Karpas-422 (cell line): Measurements from ENCODE around the gene GUCY2F. TPM values are rescaled to one million over a fixed set of nuclear protein-coding genes. Genes with fewer than 3 reads are reported as not detected.

ENCODE experiments used
- DNase-seq: peaks from one replicate; pipeline ENCODE4 v3.0.0-alpha.2; 2015
- H2AFZ ChIP-seq: fragments of 200-600 bp; sonication (generic); 2 replicates; pipeline ENCODE4 v1.6.1; 2014; ENCODE audit warnings: antibody characterized with exemption, low read length, mixed read lengths
- H3K27ac ChIP-seq: fragments of 200-600 bp; sonication (generic); 2 replicates; pipeline ENCODE4 v1.5.1; 2014; ENCODE audit warnings: mild to moderate bottlenecking, low read length, moderate library complexity
- H3K27me3 ChIP-seq: fragments of 200-600 bp; sonication (generic); 2 replicates; pipeline ENCODE4 v1.6.1; 2014; ENCODE audit warnings: low read length, mixed read lengths
- H3K36me3 ChIP-seq: fragments of 200-600 bp; sonication (generic); 2 replicates; pipeline ENCODE4 v1.6.1; 2014; ENCODE audit warnings: low read length, mixed read lengths; ENCODE audit not compliant: insufficient read depth
- H3K4me1 ChIP-seq: fragments of 200-600 bp; sonication (generic); 2 replicates; pipeline ENCODE4 v1.6.1; 2014; ENCODE audit warnings: mild to moderate bottlenecking, low read length, mixed read lengths
- H3K4me2 ChIP-seq: fragments of 200-600 bp; sonication (generic); 2 replicates; pipeline ENCODE4 v1.6.1; 2014; ENCODE audit warnings: low read length, low read depth, mild to moderate bottlenecking; ENCODE audit not compliant: poor library complexity, severe bottlenecking
- H3K4me3 ChIP-seq: fragments of 200-600 bp; sonication (generic); 2 replicates; pipeline ENCODE4 v1.5.1; 2014; ENCODE audit warnings: mild to moderate bottlenecking, antibody characterized with exemption, low read length, mixed read lengths
- H3K79me2 ChIP-seq: fragments of 200-600 bp; sonication (generic); 2 replicates; pipeline ENCODE4 v1.6.1; 2014; ENCODE audit warnings: mild to moderate bottlenecking, low read length, mixed read lengths
- H3K9ac ChIP-seq: fragments of 200-600 bp; sonication (generic); 2 replicates; pipeline ENCODE4 v1.6.0; 2014; ENCODE audit warnings: low read length
- H3K9me2 ChIP-seq: fragments of 200-600 bp; sonication (generic), shearing (Covaris generic); replicated peaks from 2 replicates; pipeline ENCODE4 v1.6.0; 2014; ENCODE audit warnings: mild to moderate bottlenecking, low read length, moderate library complexity; ENCODE audit not compliant: insufficient read depth
- H3K9me3 ChIP-seq: fragments of 300-700, 200-600 bp; sonication (generic); 2 replicates; pipeline ENCODE4 v1.6.1; 2014; ENCODE audit warnings: low read length, mixed read lengths
- H4K20me1 ChIP-seq: fragments of 200-600 bp; sonication (generic); 2 replicates; pipeline ENCODE4 v1.6.1; 2014; ENCODE audit warnings: mild to moderate bottlenecking, antibody characterized with exemption, low read length, low read depth; ENCODE audit not compliant: insufficient read depth
- total RNA-seq: library from RNA; depleted of rRNA; stranded (reverse); fragments of >200 nt; shearing (Covaris generic); gene quantifications from 2 replicates; pipeline ENCODE4 v1.2.3, GENCODE V29; 2014; ENCODE audit warnings: low replicate concordance

Gene GUCY2F
- total RNA-seq, 1 experiment from 2014 or later: not detected

- H3K4me2 ChIP-seq: no peak overlapping the region
- no peak overlapping the region for H3K27ac ChIP-seq
- H4K20me1 ChIP-seq: no peaks in the 10 kb centered on the region
- no peak overlapping the region for H3K9ac ChIP-seq
- no peaks in the 10 kb centered on the region for H3K9me2 ChIP-seq
- no peak overlapping the region for H2AFZ ChIP-seq
- H3K9me3 ChIP-seq: no peaks in the 10 kb centered on the region
- H3K79me2 ChIP-seq: no peaks in the 10 kb centered on the region
- no peaks in the 10 kb centered on the region for H3K4me1 ChIP-seq
- no peaks in the 10 kb centered on the region for H3K27me3 ChIP-seq
- no peaks in the 10 kb centered on the region for H3K36me3 ChIP-seq
- no peak for DNase-seq
- H3K4me3 ChIP-seq: no peak overlapping the region
Observed at GRCh38 chrX:109347632-109348031, 134.3 kb downstream of the GUCY2F start.

DNA sequence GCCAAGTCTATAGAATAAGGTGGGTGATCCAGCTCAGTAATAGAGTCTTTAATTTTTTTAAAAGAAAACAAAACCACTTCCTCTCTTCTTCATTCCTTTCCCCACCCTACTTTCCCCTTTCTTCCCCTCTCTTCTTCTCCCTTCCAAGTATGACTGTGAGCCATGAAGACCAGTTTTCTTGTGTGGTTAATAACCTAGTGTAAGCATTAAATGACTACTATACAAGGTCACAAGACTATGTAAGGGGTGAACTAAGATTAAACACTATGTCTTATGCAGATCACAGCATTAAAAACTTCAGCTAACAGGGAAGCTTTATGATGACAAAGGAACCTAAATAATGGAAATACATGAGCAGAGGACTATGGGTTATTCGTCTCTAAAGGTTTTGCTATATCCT is 135.4 kb downstream of the GUCY2F start:
- no peak for DNase-seq
- no peaks in the 10 kb centered on the region for H3K27me3 ChIP-seq
- no peaks in the 10 kb centered on the region for H4K20me1 ChIP-seq
- H3K79me2 ChIP-seq: no peaks in the 10 kb centered on the region
- no peak overlapping the region for H3K4me2 ChIP-seq
- no peak overlapping the region for H2AFZ ChIP-seq
- no peak overlapping the region for H3K9ac ChIP-seq
- H3K9me2 ChIP-seq: no peaks in the 10 kb centered on the region; the same call in 1 of the 2 replicates
- no peaks in the 10 kb centered on the region for H3K4me1 ChIP-seq
- no peak overlapping the region for H3K4me3 ChIP-seq
- H3K36me3 ChIP-seq: no peaks in the 10 kb centered on the region
- no peaks in the 10 kb centered on the region for H3K9me3 ChIP-seq
- H3K27ac ChIP-seq: no peak overlapping the region

DNA sequence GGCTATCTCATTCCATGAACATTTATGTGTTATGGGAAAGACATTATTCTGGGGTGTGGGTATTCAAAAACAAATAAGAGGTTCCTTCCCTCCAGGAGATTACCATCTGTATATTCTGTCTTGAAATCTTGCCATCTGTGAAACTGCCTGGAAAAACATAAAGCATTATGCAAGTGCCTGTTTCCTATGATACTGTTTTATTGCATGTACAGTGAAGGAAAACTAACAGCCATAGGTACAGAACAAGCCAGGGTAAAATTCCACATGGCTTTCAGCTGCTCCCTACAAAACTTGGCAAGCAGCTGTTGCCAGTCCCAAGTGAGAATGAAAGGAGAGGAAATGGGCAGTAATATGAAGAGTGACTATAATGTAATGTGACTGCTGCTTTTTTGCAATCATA is 136.0 kb downstream of the GUCY2F start:
- Histone ChIP-seq H3K79me2 (no peaks in the 10 kb centered on the region), H3K4me2 (no peak overlapping the region), H3K36me3 (no peaks in the 10 kb centered on the region), H4K20me1 (no peaks in the 10 kb centered on the region), H3K27ac (no peak overlapping the region), H3K4me3 (no peak overlapping the region), H3K4me1 (no peaks in the 10 kb centered on the region), H3K27me3 (no peaks in the 10 kb centered on the region), H3K9ac (no peak overlapping the region), H2AFZ (no peak overlapping the region), H3K9me2 (no peaks in the 10 kb centered on the region; the same call in 1 of the 2 replicates), H3K9me3 (no peaks in the 10 kb centered on the region)
- DNase-seq: no peak

- H2AFZ ChIP-seq: no peak overlapping the region
- no peak overlapping the region for H3K9ac ChIP-seq
- no peaks in the 10 kb centered on the region for H3K4me1 ChIP-seq
- H3K27me3 ChIP-seq: no peaks in the 10 kb centered on the region
- no peak overlapping the region for H3K4me3 ChIP-seq
- H3K36me3 ChIP-seq: no peaks in the 10 kb centered on the region
- DNase-seq: no peak
- no peak overlapping the region for H3K4me2 ChIP-seq
- no peaks in the 10 kb centered on the region for H3K79me2 ChIP-seq
- H3K9me3 ChIP-seq: peaks cover 2% of the 10 kb centered on the region; the same call in 1 of the 2 replicates
- no peak overlapping the region for H3K27ac ChIP-seq
- no peaks in the 10 kb centered on the region for H4K20me1 ChIP-seq
- no peaks in the 10 kb centered on the region; the same call in 1 of the 2 replicates for H3K9me2 ChIP-seq
Observed at GRCh38 chrX:109344678-109345077, 137.2 kb downstream of the GUCY2F start.

DNA sequence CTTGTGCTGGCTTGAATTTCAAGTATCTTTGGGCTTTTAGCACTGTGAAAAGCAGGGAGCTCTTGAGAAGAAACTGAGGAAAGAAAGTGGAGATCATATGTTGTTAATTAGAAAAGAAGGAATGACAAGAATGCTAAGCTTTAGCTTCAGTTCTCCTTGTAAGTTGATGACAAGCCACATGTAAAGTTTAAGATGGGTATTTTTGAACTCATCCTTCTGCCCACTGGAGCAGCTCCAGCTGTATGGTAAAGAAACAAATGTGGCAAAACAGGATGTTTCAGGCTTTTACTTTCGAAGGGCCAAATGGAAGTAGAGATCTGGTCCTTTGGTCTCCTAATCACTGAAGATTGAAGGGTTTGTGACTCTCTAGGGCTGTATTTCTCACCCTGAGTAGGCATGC is 137.8 kb downstream of the GUCY2F start:
- Histone ChIP-seq H3K9me2 (no peaks in the 10 kb centered on the region; the same call in 1 of the 2 replicates), H3K9ac (no peak overlapping the region), H3K9me3 (peaks cover 6% of the 10 kb centered on the region; the same call in 1 of the 2 replicates), H3K27me3 (no peaks in the 10 kb centered on the region), H3K36me3 (no peaks in the 10 kb centered on the region), H4K20me1 (no peaks in the 10 kb centered on the region), H3K4me3 (no peak overlapping the region), H2AFZ (no peak overlapping the region), H3K27ac (no peak overlapping the region), H3K4me1 (no peaks in the 10 kb centered on the region), H3K79me2 (no peaks in the 10 kb centered on the region), H3K4me2 (no peak overlapping the region)
- no peak for DNase-seq

GRCh38 chrX:109343671-109344070 is 138.2 kb downstream of the GUCY2F start:
- DNase-seq: no peak
- H3K4me3 ChIP-seq: no peak overlapping the region
- no peaks in the 10 kb centered on the region for H3K36me3 ChIP-seq

DNA sequence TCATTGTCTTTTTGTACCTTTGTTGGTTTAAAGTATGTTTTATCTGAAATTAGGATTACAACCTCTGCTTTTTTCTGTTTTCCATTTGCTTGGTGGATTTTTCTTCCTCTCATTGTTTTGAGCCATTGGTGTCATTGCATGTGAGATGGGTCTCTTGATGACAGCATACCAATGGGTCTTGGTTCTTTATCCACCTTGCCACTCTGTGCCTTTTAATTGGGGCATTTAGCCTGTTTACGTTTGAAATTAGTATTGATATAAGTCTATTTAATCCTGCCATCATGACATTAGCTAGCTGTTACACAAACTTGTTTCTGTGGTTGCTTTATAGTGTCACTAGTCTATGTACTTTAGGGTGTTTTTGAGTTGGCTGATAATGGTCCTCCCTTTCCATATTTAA is 145.7 kb downstream of the GUCY2F start:
- Histone ChIP-seq H3K4me3 (no peak overlapping the region), H3K79me2 (no peaks in the 10 kb centered on the region), H3K9me2 (no peaks in the 10 kb centered on the region), H3K9ac (no peak overlapping the region), H3K27me3 (no peaks in the 10 kb centered on the region), H4K20me1 (no peaks in the 10 kb centered on the region), H3K4me2 (no peak overlapping the region), H3K9me3 (peaks cover 6% of the 10 kb centered on the region; the same call in 1 of the 2 replicates), H2AFZ (no peak overlapping the region), H3K4me1 (no peaks in the 10 kb centered on the region), H3K27ac (no peak overlapping the region), H3K36me3 (no peaks in the 10 kb centered on the region)
- no peak for DNase-seq

More at GRCh38 chrX:109343671-109344070, 138.2 kb downstream of the GUCY2F start:
- Histone ChIP-seq H3K27me3 (no peaks in the 10 kb centered on the region), H3K79me2 (no peaks in the 10 kb centered on the region), H2AFZ (no peak overlapping the region), H3K4me2 (no peak overlapping the region), H3K9ac (no peak overlapping the region), H3K27ac (no peak overlapping the region), H4K20me1 (no peaks in the 10 kb centered on the region), H3K4me1 (no peaks in the 10 kb centered on the region), H3K9me3 (peaks cover 6% of the 10 kb centered on the region; the same call in 1 of the 2 replicates), H3K9me2 (no peaks in the 10 kb centered on the region; the same call in 1 of the 2 replicates)

DNA sequence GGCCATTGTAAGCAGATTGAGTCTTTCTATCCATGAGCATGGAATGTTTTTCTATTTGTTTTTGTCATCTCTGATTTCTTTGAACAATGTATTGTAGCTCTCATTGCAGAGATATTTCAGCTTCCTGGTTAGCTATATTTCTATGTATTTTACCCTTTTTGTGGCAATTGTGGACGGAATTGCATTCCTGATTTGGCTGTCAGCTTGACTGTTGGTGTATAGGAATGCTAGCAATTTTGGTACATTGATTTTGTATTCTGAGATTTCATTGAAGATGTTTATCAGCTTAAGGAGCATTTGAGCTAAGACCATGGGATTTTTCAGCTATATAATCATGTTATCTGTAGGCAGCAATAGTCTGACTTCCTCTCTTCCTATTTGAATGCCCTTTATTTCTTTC is 154.6 kb downstream of the GUCY2F start:
- no peaks in the 10 kb centered on the region for H3K27me3 ChIP-seq
- no peaks in the 10 kb centered on the region for H3K9me2 ChIP-seq
- no peaks in the 10 kb centered on the region for H4K20me1 ChIP-seq
- no peak overlapping the region for H3K4me3 ChIP-seq
- no peak for DNase-seq
- no peak overlapping the region for H3K27ac ChIP-seq
- H3K4me2 ChIP-seq: no peak overlapping the region
- no peaks in the 10 kb centered on the region for H3K9me3 ChIP-seq
- no peaks in the 10 kb centered on the region for H3K4me1 ChIP-seq
- H3K36me3 ChIP-seq: no peaks in the 10 kb centered on the region
- H2AFZ ChIP-seq: no peak overlapping the region
- no peak overlapping the region for H3K9ac ChIP-seq
- no peaks in the 10 kb centered on the region for H3K79me2 ChIP-seq
